GM23338 (cell line): Measurements from ENCODE around the gene SETBP1.

ENCODE experiments used
- CREB1 ChIP-seq: fragments of 250-450 bp; sonication (Bioruptor Pico); IDR thresholded peaks from 2 replicates; pipeline ENCODE4 v1.5.0; 2020; ENCODE audit warnings: low read depth, mild to moderate bottlenecking, moderate library complexity
- EZH2 ChIP-seq: fragments of 200-600 bp; sonication (generic); IDR thresholded peaks from one replicate; pipeline ENCODE4 v1.8.0; 2017; ENCODE audit warnings: antibody characterized with exemption, mild to moderate bottlenecking, low read depth; ENCODE audit not compliant: unreplicated experiment
- EZH2phosphoT487 ChIP-seq: fragments of 200-600 bp; sonication (generic); IDR thresholded peaks from one replicate; pipeline ENCODE4 v1.8.1; 2018; ENCODE audit warnings: antibody characterized with exemption; ENCODE audit not compliant: unreplicated experiment
- NANOG ChIP-seq: IDR thresholded peaks from 2 replicates; pipeline ENCODE4 v1.6.1; 2016; ENCODE audit warnings: antibody characterized with exemption, borderline replicate concordance
- POLR2AphosphoS5 ChIP-seq: IDR thresholded peaks from 2 replicates; pipeline ENCODE4 v1.6.1; 2016; ENCODE audit warnings: antibody characterized with exemption, low read depth
- STAT1 ChIP-seq: IDR thresholded peaks from one replicate; pipeline ENCODE4 v1.6.1; 2016; ENCODE audit warnings: antibody characterized with exemption; ENCODE audit not compliant: unreplicated experiment
- ZNF114 ChIP-seq: fragments of 250-450 bp; sonication (Bioruptor Pico); IDR thresholded peaks from 2 replicates; pipeline ENCODE4 v1.5.0; 2020; ENCODE audit warnings: mild to moderate bottlenecking, moderate library complexity
- ZNF331 ChIP-seq: fragments of 250-450 bp; sonication (Bioruptor Pico); IDR thresholded peaks from 2 replicates; pipeline ENCODE4 v1.5.0; 2020; ENCODE audit warnings: low read depth, mild to moderate bottlenecking, moderate library complexity
- TF ChIP-seq, protein P1 (sequence below), 2 experiments: fragments of 200-600 bp in 1 of 2; sonication (generic) in 1 of 2; conservative IDR thresholded peaks; 2 replicates each; pipeline versions ENCODE4 v1.5.1 to v1.6.1; 2016 to 2017; ENCODE audit warnings: antibody characterized with exemption in 2 of 2, low read depth in 2 of 2, mild to moderate bottlenecking in 2 of 2, moderate library complexity in 1 of 2
- TF ChIP-seq, protein P2 (sequence below): IDR thresholded peaks from one replicate; pipeline ENCODE4 v1.6.1; 2018; ENCODE audit warnings: antibody characterized with exemption; ENCODE audit not compliant: unreplicated experiment

DNA sequence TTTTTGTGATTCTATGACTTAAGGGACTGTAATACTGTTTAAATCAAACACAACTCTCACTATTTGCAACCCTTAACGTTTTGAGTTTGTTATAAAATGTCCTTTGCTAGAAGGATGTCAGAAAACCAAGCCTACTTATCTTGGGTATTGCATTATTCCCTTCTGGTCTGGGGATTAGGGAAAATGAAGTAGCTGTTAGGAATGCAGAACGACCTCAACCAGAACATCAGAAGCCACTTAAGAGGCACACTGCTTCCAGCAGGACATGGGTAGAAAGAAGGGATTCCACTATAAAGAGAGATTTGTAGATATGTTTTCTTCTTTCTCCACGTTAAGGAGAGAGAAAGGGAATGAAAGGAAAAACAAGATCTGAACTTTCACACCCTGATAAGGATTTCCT is 101.2 kb downstream of the SETBP1 start:
- TF ChIP-seq, protein P1, sequence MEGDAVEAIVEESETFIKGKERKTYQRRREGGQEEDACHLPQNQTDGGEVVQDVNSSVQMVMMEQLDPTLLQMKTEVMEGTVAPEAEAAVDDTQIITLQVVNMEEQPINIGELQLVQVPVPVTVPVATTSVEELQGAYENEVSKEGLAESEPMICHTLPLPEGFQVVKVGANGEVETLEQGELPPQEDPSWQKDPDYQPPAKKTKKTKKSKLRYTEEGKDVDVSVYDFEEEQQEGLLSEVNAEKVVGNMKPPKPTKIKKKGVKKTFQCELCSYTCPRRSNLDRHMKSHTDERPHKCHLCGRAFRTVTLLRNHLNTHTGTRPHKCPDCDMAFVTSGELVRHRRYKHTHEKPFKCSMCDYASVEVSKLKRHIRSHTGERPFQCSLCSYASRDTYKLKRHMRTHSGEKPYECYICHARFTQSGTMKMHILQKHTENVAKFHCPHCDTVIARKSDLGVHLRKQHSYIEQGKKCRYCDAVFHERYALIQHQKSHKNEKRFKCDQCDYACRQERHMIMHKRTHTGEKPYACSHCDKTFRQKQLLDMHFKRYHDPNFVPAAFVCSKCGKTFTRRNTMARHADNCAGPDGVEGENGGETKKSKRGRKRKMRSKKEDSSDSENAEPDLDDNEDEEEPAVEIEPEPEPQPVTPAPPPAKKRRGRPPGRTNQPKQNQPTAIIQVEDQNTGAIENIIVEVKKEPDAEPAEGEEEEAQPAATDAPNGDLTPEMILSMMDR (conservative IDR thresholded peaks at IDR 0.05; ENCODE audit: low read depth in 2 of 2): no peak
- TF ChIP-seq EZH2 (no peak), POLR2AphosphoS5 (no peak), CREB1 (no peak), ZNF114 (CRISPR knock-in tag) (no peak), EZH2phosphoT487 (no peak), ZNF331 (no peak), NANOG (no peak), STAT1 (no peak)
- TF ChIP-seq, protein P2, sequence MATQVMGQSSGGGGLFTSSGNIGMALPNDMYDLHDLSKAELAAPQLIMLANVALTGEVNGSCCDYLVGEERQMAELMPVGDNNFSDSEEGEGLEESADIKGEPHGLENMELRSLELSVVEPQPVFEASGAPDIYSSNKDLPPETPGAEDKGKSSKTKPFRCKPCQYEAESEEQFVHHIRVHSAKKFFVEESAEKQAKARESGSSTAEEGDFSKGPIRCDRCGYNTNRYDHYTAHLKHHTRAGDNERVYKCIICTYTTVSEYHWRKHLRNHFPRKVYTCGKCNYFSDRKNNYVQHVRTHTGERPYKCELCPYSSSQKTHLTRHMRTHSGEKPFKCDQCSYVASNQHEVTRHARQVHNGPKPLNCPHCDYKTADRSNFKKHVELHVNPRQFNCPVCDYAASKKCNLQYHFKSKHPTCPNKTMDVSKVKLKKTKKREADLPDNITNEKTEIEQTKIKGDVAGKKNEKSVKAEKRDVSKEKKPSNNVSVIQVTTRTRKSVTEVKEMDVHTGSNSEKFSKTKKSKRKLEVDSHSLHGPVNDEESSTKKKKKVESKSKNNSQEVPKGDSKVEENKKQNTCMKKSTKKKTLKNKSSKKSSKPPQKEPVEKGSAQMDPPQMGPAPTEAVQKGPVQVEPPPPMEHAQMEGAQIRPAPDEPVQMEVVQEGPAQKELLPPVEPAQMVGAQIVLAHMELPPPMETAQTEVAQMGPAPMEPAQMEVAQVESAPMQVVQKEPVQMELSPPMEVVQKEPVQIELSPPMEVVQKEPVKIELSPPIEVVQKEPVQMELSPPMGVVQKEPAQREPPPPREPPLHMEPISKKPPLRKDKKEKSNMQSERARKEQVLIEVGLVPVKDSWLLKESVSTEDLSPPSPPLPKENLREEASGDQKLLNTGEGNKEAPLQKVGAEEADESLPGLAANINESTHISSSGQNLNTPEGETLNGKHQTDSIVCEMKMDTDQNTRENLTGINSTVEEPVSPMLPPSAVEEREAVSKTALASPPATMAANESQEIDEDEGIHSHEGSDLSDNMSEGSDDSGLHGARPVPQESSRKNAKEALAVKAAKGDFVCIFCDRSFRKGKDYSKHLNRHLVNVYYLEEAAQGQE: no peak
